Endothelial cell (in vitro differentiated cells): Measurements from ENCODE around the gene RNF10. TPM values are rescaled to one million over a fixed set of nuclear protein-coding genes. Genes with fewer than 3 reads are reported as not detected.
A peak's percentile ranks its signal among the peaks of the same experiment; 100 is the strongest.

Source experiments
- DNase-seq: peaks from one replicate; pipeline ENCODE4 v3.0.0; 2021; ENCODE audit warnings: low spot score
- H3K27ac Mint-ChIP-seq: one replicate; pipeline ENCODE4 v1.8.0; 2021; ENCODE audit warnings: mixed read lengths, inconsistent platforms; ENCODE audit not compliant: unreplicated experiment
- H3K27me3 Mint-ChIP-seq: one replicate; pipeline ENCODE4 v1.8.0; 2021; ENCODE audit warnings: mild to moderate bottlenecking, moderate library complexity, mixed read lengths, inconsistent platforms; ENCODE audit not compliant: unreplicated experiment
- H3K36me3 Mint-ChIP-seq: one replicate; pipeline ENCODE4 v1.8.0; 2021; ENCODE audit warnings: mild to moderate bottlenecking, low read depth, mixed read lengths, inconsistent platforms; ENCODE audit not compliant: unreplicated experiment
- H3K4me1 Mint-ChIP-seq: one replicate; pipeline ENCODE4 v1.8.0; 2021; ENCODE audit warnings: mild to moderate bottlenecking, mixed read lengths, inconsistent platforms; ENCODE audit not compliant: unreplicated experiment
- H3K4me3 Mint-ChIP-seq: one replicate; pipeline ENCODE4 v1.8.0; 2021; ENCODE audit warnings: mild to moderate bottlenecking, mixed read lengths, inconsistent platforms; ENCODE audit not compliant: unreplicated experiment
- H3K9me3 Mint-ChIP-seq: one replicate; pipeline ENCODE4 v1.8.0; 2021; ENCODE audit warnings: mixed read lengths, inconsistent platforms; ENCODE audit not compliant: unreplicated experiment
- CTCF ChIP-seq: fragments of 200-600 bp; sonication (generic); IDR thresholded peaks from one replicate; pipeline ENCODE4 v1.5.0; 2021; ENCODE audit warnings: antibody characterized with exemption; ENCODE audit not compliant: unreplicated experiment
- total RNA-seq: library from RNA; stranded (reverse); fragmentation: NEBNext Ultra II Directional; extraction: Animal tissue kit (Norgen Biotek cat#: 25700); gene quantifications from one replicate; pipeline ENCODE4 v1.2.1, GENCODE V29; 2021; ENCODE audit not compliant: unreplicated experiment

Gene RNF10
- total RNA-seq, 1 donor from 2014 or later = 157 TPM

DNA sequence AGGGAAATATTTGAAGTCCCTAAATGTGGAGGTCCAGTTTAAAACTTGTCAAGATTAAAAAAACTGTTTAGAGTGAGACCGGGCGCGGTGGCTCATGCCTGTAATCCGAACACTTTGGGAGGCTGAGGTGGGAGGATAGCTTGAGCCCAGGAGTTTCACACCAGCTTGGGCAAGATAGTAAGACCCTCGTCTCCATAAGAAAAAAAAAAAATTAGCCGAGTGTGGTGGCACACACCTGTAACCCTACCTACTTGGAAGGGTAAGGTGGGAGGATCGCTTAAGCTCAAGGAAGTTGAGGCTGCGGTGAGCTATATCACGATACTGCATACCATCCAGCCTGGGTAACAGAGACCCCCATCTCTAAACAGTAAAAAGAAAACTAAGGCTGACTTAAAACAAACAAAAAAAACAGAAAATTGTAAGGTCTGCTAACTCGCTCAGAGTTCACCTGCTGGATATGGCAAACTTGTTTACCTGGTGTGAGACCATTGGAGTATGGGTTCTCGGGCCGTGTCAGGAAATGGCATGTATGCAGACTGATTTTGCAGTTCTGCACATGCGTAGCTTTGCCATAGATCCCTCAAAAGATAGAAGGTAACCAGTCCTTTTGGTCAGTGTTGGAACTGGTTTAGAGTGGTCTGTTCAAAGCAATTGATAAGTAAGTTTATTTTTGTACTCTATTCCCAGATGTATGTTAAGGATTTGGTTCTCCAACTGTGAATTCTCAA, 2.1 kb downstream of the RNF10 start:
- Mint-ChIP-seq H3K27ac (peak overlapping the region; percentile 36), H3K4me3 (peak overlapping the region; percentile 95), H3K9me3 (no peaks in the 10 kb centered on the region), H3K4me1 (peaks cover 35% of the 10 kb centered on the region), H3K36me3 (peaks cover 3% of the 10 kb centered on the region), H3K27me3 (peaks cover 4% of the 10 kb centered on the region)
- no peak for DNase-seq
- no peak for TF ChIP-seq CTCF

DNA sequence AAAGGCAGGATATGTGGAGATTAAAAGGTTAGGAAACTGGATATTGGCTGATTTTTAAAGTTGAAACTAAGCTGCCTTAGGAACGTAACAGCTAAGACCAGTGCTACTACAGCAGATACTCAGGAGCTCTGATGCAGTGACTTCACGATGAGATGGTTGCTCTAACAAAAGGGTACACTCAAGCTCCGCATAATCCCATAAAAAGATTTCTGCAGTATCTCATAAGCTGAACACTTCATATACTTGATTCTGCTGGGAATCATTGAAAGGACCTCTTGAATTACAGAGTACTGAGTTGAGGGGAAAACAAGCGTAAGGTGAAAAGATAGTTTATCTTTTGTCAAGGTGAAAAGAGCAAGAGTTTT, 3.7 kb downstream of the RNF10 start:
- H3K4me1 Mint-ChIP-seq = peaks cover 35% of the 10 kb centered on the region
- H3K27ac Mint-ChIP-seq = peak overlapping the region; percentile 81
- no peak for DNase-seq
- H3K4me3 Mint-ChIP-seq = peak overlapping the region; percentile 47
- H3K27me3 Mint-ChIP-seq = peaks cover 1% of the 10 kb centered on the region
- H3K36me3 Mint-ChIP-seq = peaks cover 3% of the 10 kb centered on the region
- no peak for TF ChIP-seq CTCF
- H3K9me3 Mint-ChIP-seq = no peaks in the 10 kb centered on the region

- Mint-ChIP-seq H3K9me3 (no peaks in the 10 kb centered on the region), H3K27me3 (no peaks in the 10 kb centered on the region), H3K4me3 (peak overlapping the region; percentile 47), H3K4me1 (peaks cover 35% of the 10 kb centered on the region), H3K36me3 (peaks cover 3% of the 10 kb centered on the region), H3K27ac (peak overlapping the region; percentile 81)
- DNase-seq = no peak
- TF ChIP-seq CTCF = no peak
These were observed 4.4 kb downstream of the RNF10 start for GRCh38 chr12:120538281-120539156.

- Mint-ChIP-seq H3K36me3 (peaks cover 3% of the 10 kb centered on the region), H3K9me3 (no peaks in the 10 kb centered on the region), H3K4me3 (no peak overlapping the region), H3K27ac (peak overlapping the region; percentile 48), H3K4me1 (peaks cover 35% of the 10 kb centered on the region), H3K27me3 (no peaks in the 10 kb centered on the region)
- no peak for DNase-seq
- TF ChIP-seq CTCF = no peak
These were observed 5.1 kb downstream of the RNF10 start for GRCh38 chr12:120539303-120539702.

- H3K27ac Mint-ChIP-seq = no peak overlapping the region
- no peaks in the 10 kb centered on the region for H3K27me3 Mint-ChIP-seq
- peaks cover 32% of the 10 kb centered on the region for H3K4me1 Mint-ChIP-seq
- H3K36me3 Mint-ChIP-seq = peaks cover 3% of the 10 kb centered on the region
- DNase-seq = no peak
- no peak for TF ChIP-seq CTCF
- no peak overlapping the region for H3K4me3 Mint-ChIP-seq
- no peaks in the 10 kb centered on the region for H3K9me3 Mint-ChIP-seq
These were observed 6.3 kb downstream of the RNF10 start for GRCh38 chr12:120540445-120540844.
